ENCODE data around the gene KRTAP1-4. TPM values are rescaled to one million over a fixed set of nuclear protein-coding genes. Genes with fewer than 3 reads are reported as not detected.

Gene KRTAP1-4
- total RNA-seq, 4 donors from 2014 or later: not detected

GRCh38 chr17:41018541-41018940 lies 11.5 kb downstream of the KRTAP1-4 start:
- no peak for TF ChIP-seq EP300 (IDR thresholded peaks at IDR 0.05)
- no peak for TF ChIP-seq CTCF (IDR thresholded peaks at IDR 0.05)
- no peak for TF ChIP-seq POLR2A (IDR thresholded peaks at IDR 0.05)
- H3K4me1 ChIP-seq: no peaks in the 10 kb centered on the region
- no peaks in the 10 kb centered on the region for H3K27me3 ChIP-seq
- no peak overlapping the region for H3K27ac ChIP-seq
- WGBS, 2 donors: 56 to 71% methylated on average over 3 of the region's 3 CpGs
- DNase-seq (ENCODE audit: low spot score in 2 of 2): no peak
- no peaks in the 10 kb centered on the region for H3K36me3 ChIP-seq
- H3K4me3 ChIP-seq: no peak overlapping the region
- H3K9me3 ChIP-seq: no peaks in the 10 kb centered on the region

- no peak for DNase-seq (ENCODE audit: low spot score in 2 of 2)
- 69 to 72% methylated on average over 13 of the region's 13 CpGs for WGBS, 2 donors
- Histone ChIP-seq H3K27me3 (no peaks in the 10 kb centered on the region), H3K9me3 (no peaks in the 10 kb centered on the region), H3K4me3 (no peak overlapping the region), H3K36me3 (no peaks in the 10 kb centered on the region), H3K27ac (no peak overlapping the region), H3K4me1 (no peaks in the 10 kb centered on the region)
- TF ChIP-seq EP300 (IDR thresholded peaks at IDR 0.05): no peak
- no peak for TF ChIP-seq POLR2A (IDR thresholded peaks at IDR 0.05)
- TF ChIP-seq CTCF (IDR thresholded peaks at IDR 0.05): no peak
Observed at GRCh38 chr17:41016578-41017215, 13.3 kb downstream of the KRTAP1-4 start.

GRCh38 chr17:41015454-41015853 lies 14.5 kb downstream of the KRTAP1-4 start:
- no peak for DNase-seq (ENCODE audit: low spot score in 2 of 2)
- H3K9me3 ChIP-seq: no peaks in the 10 kb centered on the region
- H3K27ac ChIP-seq: no peak overlapping the region
- H3K4me3 ChIP-seq: no peak overlapping the region
- TF ChIP-seq EP300 (IDR thresholded peaks at IDR 0.05) (no peak), POLR2A (IDR thresholded peaks at IDR 0.05) (no peak), CTCF (IDR thresholded peaks at IDR 0.05) (no peak)
- H3K27me3 ChIP-seq: no peaks in the 10 kb centered on the region
- no peaks in the 10 kb centered on the region for H3K4me1 ChIP-seq
- 70 to 77% methylated on average over 7 of the region's 7 CpGs for WGBS, 2 donors
- H3K36me3 ChIP-seq: no peaks in the 10 kb centered on the region

GRCh38 chr17:41013606-41014005 lies 16.4 kb downstream of the KRTAP1-4 start:
- Histone ChIP-seq H3K4me3 (no peak overlapping the region), H3K36me3 (no peaks in the 10 kb centered on the region), H3K9me3 (no peaks in the 10 kb centered on the region), H3K4me1 (no peaks in the 10 kb centered on the region), H3K27ac (no peak overlapping the region), H3K27me3 (no peaks in the 10 kb centered on the region)
- no peak for DNase-seq (ENCODE audit: low spot score in 2 of 2)
- TF ChIP-seq CTCF (IDR thresholded peaks at IDR 0.05): no peak
- 14 to 24% methylated on average over 1 of the region's 1 CpG for WGBS, 2 donors

- no peaks in the 10 kb centered on the region for H3K4me1 ChIP-seq
- 88 to 92% methylated on average over 3 of the region's 3 CpGs for WGBS, 2 donors
Observed at GRCh38 chr17:41013181-41013580, 16.8 kb downstream of the KRTAP1-4 start.

More at GRCh38 chr17:41013181-41013580, 16.8 kb downstream of the KRTAP1-4 start:
- H3K9me3 ChIP-seq: no peaks in the 10 kb centered on the region
- TF ChIP-seq EP300 (IDR thresholded peaks at IDR 0.05): no peak
- TF ChIP-seq POLR2A (IDR thresholded peaks at IDR 0.05): no peak
- no peak for TF ChIP-seq CTCF (IDR thresholded peaks at IDR 0.05)
- H3K27ac ChIP-seq: no peak overlapping the region
- H3K4me3 ChIP-seq: no peak overlapping the region
- no peaks in the 10 kb centered on the region for H3K27me3 ChIP-seq
- no peak for DNase-seq (ENCODE audit: low spot score in 2 of 2)
- no peaks in the 10 kb centered on the region for H3K36me3 ChIP-seq
